Stimulated activated CD8-positive, alpha-beta memory T cell treated with anti-CD3 and anti-CD28 coated beads, Interleukin-2, amount 100 ng/mL, for 48 hours (primary cell): ENCODE data around the gene MAFB.
A peak's percentile ranks its signal among the peaks of the same experiment; 100 is the strongest.

Source experiments
- DNase-seq, 2 donors: peaks; one replicate each; pipeline ENCODE4 v3.0.0-alpha.2; 2020; ENCODE audit warnings: low read depth in 2 of 2

Gene MAFB

DNA sequence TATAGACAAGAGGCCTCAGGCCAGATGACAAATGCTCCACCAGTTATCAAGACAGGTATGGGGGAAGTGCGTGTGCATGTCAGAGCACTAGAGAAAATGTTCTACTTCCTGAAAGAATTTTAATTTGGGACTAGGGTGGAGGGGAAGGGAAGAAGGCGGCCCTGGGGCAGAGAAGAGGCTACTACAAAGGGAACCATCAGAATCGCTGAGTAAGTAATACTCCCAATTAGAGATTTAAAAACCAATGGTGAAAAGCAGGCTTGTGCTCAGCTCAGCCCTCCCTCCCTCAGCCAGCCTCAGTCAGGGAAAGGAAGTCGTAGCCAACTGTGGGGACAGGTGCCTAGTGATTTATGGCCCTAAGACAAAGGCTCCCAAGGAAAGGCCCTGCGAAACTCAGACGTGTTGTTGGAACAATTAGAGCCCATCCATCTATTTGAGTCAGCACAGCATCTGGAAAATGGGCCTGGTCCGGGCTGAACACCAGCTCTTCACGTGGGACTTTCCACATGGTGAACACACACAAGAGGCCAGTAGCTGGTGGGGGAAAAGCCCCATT, 15.0 kb upstream of the MAFB start:
- DNase-seq: no peak

DNA sequence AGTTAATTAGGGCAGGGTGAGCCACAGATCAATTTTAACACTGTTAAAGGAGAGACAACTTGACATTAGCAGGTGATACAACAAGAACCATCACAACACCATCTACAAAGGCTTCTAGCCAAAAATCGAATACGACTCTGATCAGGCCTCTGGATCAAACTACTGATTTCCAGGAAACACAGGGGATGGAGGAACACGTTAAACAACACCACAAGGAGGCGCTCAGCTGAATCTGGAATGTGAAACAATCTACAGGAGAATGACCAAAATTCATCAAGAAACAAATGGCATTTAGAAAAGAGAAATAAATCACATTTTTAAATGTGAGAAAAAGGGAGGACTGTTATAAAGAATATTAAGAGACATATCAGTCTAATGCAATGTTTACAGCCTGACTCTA, 13.5 kb upstream of the MAFB start:
- DNase-seq: no peak

DNA sequence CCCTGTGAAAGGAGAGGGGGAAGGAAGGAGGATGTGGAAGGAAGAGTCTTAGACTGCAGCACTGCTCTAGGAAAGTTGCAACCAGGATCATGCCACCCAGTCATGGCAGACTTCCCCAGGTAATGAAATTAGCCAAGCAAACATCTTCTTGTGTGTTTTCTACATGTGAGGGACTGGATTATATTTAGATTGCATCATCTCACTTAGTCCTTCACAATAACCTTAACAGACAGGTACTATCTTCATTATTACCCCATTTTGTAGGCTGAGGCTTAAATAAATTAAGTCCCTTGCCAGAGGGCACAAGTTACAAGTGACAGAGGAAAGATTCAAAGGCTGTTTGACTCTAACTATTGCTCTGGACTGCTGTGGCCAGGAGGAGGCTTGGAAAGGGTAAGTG, 9.7 kb upstream of the MAFB start:
- DNase-seq: no peak

DNA sequence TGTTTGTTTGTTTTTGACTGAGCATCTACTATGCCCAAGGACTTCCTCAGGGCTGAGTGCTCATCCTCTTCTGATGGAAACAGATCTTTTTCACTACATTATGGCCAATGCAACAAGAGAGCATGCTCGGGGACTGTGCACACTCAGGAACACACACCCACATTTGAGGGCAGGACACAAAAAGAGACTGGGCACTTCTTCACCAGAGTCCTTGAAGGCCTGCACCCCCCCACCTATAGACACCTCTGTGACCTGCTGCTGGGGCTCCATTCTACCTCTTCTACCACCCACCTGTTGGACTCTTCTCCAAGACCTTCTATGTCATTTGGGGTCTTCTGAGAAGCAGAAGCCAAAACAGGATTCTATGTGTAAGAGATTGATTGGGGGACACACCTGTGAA, 9.2 kb upstream of the MAFB start:
- no peak for DNase-seq

DNA sequence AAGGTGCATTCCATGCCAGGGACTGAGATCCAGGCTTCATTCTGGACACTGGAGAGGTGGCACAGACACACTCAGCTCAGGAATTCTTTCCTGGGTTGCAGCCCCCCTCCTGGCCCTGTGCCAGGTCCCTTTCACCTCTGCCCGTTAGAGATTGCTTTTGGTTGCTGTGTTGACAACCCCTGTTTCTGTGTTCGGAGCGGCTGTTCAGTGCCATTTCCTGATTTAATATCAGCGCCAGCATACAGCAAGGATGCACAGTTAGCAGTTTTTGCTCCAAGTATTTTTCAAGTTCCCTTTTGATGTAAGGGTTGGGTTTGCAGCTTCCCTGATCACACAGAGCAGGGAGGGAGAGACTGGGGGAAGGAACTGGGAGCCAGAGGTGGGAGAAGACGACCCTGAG, 8.5 kb upstream of the MAFB start:
- DNase-seq: no peak

DNA sequence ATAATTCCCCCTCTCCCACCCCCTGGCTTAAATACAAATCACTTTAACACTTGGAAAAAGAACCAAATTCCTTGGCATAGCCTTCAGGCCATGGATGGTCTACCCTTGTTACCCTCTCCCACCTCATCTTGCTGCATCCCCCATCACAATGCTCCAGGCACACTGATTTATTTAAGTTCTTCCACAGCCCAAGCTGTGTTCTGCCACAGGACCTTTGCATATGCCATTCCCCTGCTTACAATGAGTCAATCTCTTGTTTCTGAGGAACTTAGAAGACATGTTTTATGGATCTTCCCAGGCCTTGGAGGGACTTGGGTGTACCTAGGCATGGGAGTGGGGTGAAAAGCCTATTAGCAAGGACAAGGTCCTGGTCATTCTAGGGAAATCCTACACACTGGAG, 6.2 kb upstream of the MAFB start:
- no peak for DNase-seq

DNA sequence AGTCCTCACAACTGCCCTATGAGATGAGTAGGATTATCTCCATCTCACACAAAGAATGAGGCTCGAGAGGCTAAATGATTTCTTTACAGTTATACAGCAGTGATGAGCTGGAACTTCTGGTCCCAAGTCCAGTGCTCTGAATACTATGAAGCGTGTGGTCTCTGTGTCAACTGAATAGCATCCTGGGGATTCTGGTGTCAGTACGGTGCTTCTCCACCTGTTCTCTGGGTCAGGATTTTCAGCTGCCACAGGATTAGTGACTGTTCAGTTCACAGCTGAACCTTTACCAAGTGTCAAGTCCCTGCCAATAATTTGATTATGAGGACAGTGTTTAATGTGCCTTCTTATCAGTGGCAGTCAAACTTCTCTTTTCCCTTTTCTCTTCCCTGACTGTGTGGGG, 5.2 kb upstream of the MAFB start:
- DNase-seq: no peak

DNA sequence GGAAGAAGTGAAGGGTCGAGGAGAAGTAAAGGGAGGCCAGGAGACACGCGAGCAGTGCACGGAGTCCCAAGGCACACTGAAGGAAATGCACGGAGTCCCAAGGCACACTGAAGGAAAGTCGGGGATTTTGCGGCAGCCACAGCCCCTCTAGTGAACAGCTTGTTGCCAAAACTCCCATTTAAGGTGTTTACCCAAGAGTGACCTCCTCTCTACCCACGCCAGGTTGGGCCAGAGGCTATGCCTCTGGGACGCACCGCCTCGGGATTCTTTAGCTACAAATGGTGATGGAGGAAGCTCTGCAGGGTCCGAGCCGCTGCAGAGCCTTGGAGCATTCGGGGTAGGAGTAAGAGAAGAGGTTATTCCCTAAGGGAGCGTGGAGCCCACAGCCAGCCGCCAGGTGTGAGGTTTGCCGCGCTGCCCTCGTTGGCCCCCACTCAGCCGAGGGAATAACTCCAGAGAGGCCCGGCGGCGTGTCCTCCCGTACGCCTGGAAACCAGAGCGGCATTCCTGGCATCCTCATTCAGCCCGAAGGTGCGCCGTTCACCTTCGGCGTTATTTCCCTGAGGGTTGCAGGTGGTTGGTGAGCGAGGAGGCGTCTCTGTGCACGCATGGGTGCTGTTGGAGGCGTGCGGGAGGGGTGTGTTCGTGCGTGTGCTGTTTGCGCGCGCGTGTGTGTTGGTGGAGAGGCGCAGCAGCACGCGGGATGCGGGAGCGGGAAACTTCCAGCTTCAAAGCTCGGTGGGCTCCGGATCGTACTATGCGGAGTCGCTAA, 3.4 kb upstream of the MAFB start:
- DNase-seq: no peak

DNA sequence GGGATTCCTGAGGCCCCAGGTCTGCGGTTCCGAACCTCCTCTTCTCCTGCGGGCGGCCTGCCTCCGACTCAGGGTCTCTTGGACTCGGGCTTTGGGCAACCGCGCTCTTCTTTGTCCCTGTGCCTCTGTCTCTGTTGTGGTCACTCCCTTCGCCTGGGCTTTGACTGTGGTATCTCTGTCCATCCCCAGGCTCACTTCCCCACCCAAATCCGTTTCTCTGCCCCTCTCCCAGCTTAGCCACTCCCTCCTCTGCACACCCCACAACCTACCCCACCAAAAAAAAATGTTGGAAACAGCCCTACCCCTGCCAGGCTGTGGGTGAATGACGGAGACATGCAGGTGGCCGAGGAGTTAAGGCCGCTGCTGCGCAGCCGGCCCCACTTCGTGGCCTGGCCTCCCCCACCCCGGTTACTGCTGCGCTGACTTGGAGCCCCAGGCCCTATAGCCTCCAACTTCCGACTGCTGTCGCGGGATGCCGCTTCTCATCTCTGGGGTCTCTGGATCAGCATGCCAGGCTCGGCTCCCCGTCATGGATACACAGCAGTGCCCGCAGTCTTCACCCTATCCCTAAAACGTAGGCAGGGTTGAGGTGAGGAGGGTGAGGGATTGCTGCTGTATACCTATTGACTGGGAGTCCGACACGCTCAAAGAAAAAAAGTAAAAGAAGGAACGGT, 2.7 kb upstream of the MAFB start:
- DNase-seq: no peak

DNA sequence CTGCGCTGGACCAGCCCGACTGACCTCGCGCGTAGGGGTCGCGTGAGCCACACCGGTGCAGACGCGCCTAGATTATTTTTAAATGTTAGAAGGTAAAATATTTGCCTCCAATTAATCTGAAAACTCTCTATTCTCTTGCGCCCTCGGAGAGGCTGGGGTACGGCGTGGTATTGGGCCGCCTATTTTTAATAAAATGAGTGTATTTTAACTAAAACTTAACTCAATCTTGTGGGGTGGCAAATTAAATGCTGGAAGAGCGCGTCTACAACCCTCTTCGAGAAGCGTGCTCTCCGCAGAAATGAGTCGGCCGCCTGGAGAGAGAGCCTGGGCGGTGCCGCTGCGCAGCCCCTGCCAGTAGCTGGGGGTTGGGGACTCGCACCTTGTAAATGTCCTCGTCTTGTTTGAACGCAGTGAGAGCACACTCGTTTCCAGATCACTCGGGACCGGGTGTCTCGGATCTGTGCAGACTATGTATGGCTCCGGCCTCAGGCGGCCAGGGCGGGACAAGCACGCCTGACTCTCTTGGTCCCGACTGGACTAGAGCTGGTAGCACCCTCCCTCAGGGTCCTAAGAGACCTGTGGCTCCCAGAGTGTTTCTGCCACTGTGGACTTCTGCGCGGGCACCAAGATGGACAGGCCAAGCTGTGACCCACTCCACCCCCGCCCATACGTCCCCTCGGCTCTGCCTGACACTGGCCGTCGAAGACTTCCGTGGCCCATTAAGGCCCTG, 2.0 kb upstream of the MAFB start:
- no peak for DNase-seq

DNA sequence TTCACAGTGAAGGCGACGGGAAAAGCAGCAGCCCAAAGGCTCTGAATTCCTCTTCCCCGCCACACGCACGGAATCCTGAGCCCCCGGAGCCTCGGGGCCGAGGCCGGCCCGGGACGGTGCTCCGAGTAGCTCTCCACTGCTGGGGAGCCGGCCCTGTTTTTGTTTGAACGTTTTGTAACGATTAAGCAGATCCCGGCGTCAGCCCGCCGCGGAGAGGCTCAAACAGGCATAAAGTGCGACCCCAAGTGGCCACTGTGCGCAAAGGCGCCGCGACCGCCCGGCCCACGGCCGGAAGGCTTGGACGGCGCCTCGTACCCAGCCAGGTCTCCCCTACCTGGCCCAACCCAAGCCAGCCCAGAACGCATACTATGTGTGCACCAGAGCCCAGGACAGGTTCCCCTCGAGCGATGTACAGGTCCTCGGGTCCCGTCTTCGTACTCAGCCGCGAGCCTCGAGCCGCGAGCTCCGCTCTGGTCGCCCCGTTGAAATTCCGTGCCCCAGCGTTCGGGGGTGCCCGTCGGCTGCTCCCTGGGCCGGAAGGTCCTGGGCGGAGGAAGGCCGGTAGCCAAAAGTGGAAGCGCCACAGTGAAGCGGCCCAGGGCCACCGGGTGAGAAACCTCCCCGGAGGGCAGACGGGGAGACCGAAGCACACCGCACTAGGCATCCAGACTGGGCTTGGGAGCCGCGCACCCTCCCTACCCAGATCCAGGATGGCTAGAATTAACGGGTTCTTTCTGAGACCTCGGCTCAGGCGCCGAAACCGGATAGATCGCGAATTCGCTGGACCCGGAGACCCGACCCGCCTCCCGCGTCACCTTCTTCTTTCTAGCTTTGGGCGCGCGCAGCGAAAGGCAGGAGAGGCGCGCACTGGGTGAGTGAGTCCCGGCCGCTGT, 1.2 kb upstream of the MAFB start:
- DNase-seq: peak; percentile 59 to 75

DNA sequence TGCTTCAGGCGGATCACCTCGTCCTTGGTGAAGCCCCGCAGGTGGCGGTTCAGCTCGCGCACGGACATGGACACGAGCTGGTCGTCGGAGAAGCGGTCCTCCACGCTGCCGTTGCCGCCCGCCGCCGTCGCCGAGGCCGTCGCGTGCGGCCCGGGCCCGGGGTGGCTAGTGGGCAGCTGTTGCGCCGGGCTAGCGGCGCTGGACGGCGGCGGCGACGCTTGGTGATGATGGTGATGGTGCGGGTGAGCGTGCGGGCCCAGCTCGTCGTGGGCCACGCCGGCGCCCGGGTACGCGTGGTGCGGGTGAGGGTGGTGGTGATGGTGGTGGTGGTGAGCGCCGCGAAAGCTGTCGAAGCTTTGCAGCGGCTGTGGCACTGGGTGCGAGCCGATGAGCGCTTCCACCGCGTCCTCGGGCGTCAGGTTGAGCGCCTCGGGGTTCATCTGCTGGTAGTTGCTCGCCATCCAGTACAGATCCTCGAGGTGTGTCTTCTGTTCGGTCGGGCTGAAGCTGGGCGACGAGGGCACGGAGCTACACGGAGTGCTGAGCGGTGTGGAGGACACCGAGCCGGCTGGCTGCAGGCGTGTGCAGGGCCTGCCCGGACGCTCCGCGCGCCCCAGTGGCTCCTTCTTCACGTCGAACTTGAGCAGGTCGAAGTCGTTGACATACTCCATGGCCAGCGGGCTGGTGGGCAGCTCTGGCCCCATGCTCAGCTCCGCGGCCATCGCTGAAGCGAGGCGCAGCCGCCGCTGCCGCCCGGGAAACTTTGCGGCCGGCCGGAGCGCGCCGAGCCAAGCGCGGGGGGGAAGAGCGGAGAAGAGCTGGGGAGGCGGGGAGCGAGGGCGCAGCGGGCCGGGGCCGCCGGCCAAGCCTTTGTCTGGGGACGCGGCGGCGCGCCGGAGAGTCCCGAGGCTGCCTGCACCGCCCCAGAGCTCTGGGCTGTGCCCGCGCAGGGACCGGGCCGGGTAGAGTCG, 622 bp downstream of the MAFB start:
- no peak for DNase-seq

DNA sequence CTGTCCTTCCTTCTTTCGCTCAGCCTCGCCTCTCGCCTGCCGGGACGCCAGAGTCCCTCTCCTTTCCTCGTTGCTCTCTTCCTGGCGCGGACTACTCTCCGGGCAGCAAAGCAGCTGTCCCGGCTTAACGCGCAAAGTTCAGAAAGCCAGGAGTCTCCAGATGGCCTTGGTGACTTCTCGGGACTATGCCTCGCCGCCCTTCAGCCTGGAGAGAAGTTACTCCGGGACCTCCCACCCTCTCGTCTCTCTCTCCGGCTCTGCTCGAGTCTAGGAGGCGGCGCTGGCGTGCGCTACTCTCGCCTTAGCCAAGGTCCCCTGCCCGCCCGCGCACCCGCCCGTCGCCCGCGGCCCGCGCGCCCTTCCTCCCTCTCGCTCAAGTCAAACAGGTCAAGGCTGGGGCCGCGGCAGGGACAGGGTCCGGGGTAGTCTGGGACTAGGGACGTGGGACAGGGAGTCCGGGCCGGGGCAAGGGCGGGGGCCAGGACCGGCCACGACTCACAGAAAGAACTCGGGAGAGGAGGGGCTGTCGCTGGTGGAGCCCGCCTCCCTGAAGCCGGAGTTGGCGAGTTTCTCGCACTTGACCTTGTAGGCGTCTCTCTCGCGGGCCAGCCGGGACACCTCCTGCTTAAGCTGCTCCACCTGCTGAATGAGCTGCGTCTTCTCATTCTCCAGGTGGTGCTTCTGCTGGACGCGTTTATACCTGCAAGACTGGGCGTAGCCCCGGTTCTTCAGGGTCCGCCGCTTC, 1.5 kb downstream of the MAFB start:
- no peak for DNase-seq

DNA sequence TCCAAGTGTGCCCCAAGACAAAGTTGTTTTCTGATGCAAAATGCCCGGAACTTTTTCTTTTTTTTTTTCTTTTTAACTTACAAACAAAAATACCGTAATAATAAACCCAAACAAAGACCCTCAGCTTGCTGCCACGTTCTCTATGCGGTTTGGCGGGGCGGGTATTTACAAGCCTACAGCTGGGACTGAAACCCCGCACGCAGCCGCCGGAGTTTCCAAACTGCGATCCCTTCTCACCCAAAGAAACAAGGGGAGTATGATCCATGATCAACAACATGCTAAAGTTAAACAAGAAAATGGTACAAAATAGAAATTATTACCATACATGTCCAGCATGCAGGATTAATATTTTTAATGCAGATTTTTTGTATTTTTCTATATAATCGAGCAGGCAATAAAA, 2.1 kb downstream of the MAFB start:
- no peak for DNase-seq

DNA sequence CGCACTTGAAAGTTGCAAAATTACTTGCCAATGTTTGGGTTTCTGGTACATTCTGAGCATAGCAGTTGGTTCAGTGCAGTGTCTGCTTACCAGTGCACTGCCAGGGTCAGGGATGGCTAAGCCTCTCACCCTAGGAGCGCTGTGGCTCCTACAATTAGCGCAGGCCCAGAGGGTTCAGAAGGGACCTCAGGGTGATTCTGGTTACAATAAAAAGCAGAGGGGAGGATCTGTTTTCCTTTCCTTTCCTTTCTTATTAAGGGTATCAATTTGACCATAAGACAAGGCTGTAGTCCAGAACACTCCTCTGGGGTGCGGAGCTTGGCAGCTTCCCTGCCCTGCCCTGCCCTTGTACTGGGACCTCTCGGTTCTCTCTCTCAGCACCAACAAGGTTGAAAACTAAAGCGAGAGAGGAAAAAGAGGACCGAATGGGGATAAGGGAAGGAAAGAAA, 2.6 kb downstream of the MAFB start:
- no peak for DNase-seq

DNA sequence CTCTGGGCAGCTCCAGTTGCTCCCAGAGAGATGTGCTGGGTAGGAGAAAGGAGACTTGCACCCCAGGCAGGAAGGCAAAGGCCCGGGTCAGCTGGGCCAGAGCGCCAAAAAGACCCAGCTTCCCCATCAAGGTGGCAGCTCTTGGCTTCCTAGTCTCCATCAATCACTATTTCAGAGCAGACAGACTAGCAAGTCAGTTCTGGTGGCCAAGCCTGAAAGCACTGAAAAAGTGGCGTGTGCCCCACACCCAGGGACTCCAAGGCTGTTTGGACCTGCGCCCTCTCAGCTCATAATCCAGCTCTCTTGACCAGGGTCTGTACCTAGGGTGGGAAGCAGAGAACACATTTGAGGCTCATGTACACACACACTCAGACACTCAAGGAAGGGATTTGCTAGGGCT, 3.7 kb downstream of the MAFB start:
- DNase-seq: no peak

DNA sequence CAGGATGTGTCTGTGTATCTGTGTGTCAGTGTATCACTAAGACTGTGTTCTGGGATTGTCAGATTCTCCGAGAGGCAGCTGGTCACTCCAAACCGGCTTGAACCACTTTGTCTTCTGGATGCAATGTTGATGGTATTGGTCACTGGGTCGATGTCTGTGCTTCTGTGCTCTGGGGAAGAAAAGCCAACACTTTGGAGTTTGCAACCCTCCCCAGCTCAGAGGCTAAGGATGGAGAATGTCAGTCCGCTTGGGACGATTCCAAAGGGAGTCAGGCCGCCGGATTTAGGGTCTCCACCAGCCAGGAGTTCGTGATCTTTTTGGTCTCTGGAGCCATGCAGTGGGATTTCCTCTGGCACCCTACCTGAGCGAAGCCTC, 5.2 kb downstream of the MAFB start:
- no peak for DNase-seq

DNA sequence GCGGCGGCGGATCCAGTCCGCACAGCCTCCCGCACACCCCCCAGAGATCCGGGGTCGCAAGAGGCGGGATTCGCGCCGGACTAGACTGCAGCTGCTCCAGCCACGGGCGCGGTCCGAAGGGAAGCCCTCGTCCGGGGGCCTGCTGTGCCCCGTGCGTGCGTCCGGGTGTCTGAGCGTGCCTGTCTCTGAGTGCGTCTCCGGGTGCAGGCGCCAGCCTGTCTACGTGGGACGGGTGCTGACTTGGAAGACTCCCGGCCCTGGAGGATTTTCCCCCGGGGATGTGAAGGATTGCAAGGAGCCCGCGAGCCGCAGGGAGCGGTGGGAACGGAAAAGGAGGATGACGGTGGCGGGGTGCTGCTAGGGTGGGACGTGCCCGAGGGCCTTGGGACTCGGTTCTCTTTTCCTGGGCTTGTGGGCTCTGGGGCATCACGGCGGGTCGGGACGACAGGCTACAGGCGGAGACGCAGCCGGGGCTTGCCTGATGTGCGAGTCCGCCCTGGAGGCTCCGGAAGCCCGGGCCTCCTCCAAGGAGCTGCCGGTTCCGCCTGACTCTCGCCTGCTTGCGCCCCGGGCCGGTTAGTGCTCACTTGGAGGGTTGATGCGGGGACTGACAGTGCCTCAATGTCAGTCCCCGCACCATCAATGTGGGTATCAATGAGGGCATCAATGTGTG, 5.7 kb downstream of the MAFB start:
- no peak for DNase-seq
